Measurements from ENCODE around the gene HNRNPAB.
"Not testable (repeated sequence)": the region's sequence is repeated elsewhere in the genome, so short reads cannot be mapped to it uniquely, and the experiment has no call there.

HNRNPAB gene

GRCh38 chr5:178247481-178248456, 43.4 kb downstream of the HNRNPAB start:
- DNase-seq: no peak

- DNase-seq: no peak
Measured at GRCh38 chr5:178248750-178249149, 44.4 kb downstream of the HNRNPAB start.

- DNase-seq: no peak
Measured at GRCh38 chr5:178249191-178249989, 45.1 kb downstream of the HNRNPAB start.

- DNase-seq: no peak
Measured at GRCh38 chr5:178250263-178250662, 45.9 kb downstream of the HNRNPAB start.

- no peak for DNase-seq
Measured at GRCh38 chr5:178252258-178252657, 47.9 kb downstream of the HNRNPAB start.

GRCh38 chr5:178253632-178254031, 49.3 kb downstream of the HNRNPAB start:
- not testable (repeated sequence) for DNase-seq

GRCh38 chr5:178256746-178257145, 52.4 kb downstream of the HNRNPAB start:
- DNase-seq: no peak

- no peak for DNase-seq
Measured at GRCh38 chr5:178257650-178258049, 53.3 kb downstream of the HNRNPAB start.

- DNase-seq: no peak
Measured at GRCh38 chr5:178259623-178260536, 55.5 kb downstream of the HNRNPAB start.

Measured in NCI-H1105 treated with DMSO at 0.1 percent for 48 hours (cell line).